ENCODE measurements around the gene PARP11. TPM values are rescaled to one million over a fixed set of nuclear protein-coding genes. Genes with fewer than 3 reads are reported as not detected.

Gene PARP11
- total RNA-seq, 1 donor from 2014 or later = 19.0 TPM

- Mint-ChIP-seq H3K4me1 (ENCODE audit: low read depth, unreplicated experiment) (no peaks in the 10 kb centered on the region), H3K27me3 (ENCODE audit: unreplicated experiment) (no peaks in the 10 kb centered on the region), H3K27ac (ENCODE audit: unreplicated experiment) (no peak overlapping the region), H3K4me3 (ENCODE audit: unreplicated experiment) (no peak overlapping the region), H3K36me3 (ENCODE audit: unreplicated experiment) (no peaks in the 10 kb centered on the region), H3K9me3 (ENCODE audit: unreplicated experiment) (no peaks in the 10 kb centered on the region)
- DNase-seq = no peak
- no peak for TF ChIP-seq CTCF (IDR thresholded peaks at IDR 0.05; ENCODE audit: partially characterized antibody, unreplicated experiment)
Observed at GRCh38 chr12:3820122-3820521, 53.1 kb downstream of the PARP11 start.

GRCh38 chr12:3816266-3816665 is 56.9 kb downstream of the PARP11 start:
- H3K27me3 Mint-ChIP-seq (ENCODE audit: unreplicated experiment) = no peaks in the 10 kb centered on the region
- no peaks in the 10 kb centered on the region for H3K9me3 Mint-ChIP-seq (ENCODE audit: unreplicated experiment)
- no peak overlapping the region for H3K4me3 Mint-ChIP-seq (ENCODE audit: unreplicated experiment)
- no peak overlapping the region for H3K27ac Mint-ChIP-seq (ENCODE audit: unreplicated experiment)
- H3K36me3 Mint-ChIP-seq (ENCODE audit: unreplicated experiment) = no peaks in the 10 kb centered on the region
- peaks cover 4% of the 10 kb centered on the region for H3K4me1 Mint-ChIP-seq (ENCODE audit: low read depth, unreplicated experiment)
- TF ChIP-seq CTCF (IDR thresholded peaks at IDR 0.05; ENCODE audit: partially characterized antibody, unreplicated experiment) = no peak
- DNase-seq = no peak

GRCh38 chr12:3815094-3815766 is 58.0 kb downstream of the PARP11 start:
- H3K36me3 Mint-ChIP-seq (ENCODE audit: unreplicated experiment) = no peaks in the 10 kb centered on the region
- H3K4me1 Mint-ChIP-seq (ENCODE audit: low read depth, unreplicated experiment) = peaks cover 6% of the 10 kb centered on the region
- no peak for DNase-seq
- H3K27me3 Mint-ChIP-seq (ENCODE audit: unreplicated experiment) = no peaks in the 10 kb centered on the region
- no peak for TF ChIP-seq CTCF (IDR thresholded peaks at IDR 0.05; ENCODE audit: partially characterized antibody, unreplicated experiment)
- H3K27ac Mint-ChIP-seq (ENCODE audit: unreplicated experiment) = no peak overlapping the region
- no peak overlapping the region for H3K4me3 Mint-ChIP-seq (ENCODE audit: unreplicated experiment)
- no peaks in the 10 kb centered on the region for H3K9me3 Mint-ChIP-seq (ENCODE audit: unreplicated experiment)

- TF ChIP-seq CTCF (IDR thresholded peaks at IDR 0.05; ENCODE audit: partially characterized antibody, unreplicated experiment) = no peak
- Mint-ChIP-seq H3K4me1 (ENCODE audit: low read depth, unreplicated experiment) (peaks cover 6% of the 10 kb centered on the region), H3K36me3 (ENCODE audit: unreplicated experiment) (peaks cover 7% of the 10 kb centered on the region), H3K9me3 (ENCODE audit: unreplicated experiment) (no peaks in the 10 kb centered on the region), H3K4me3 (ENCODE audit: unreplicated experiment) (no peak overlapping the region), H3K27me3 (ENCODE audit: unreplicated experiment) (no peaks in the 10 kb centered on the region), H3K27ac (ENCODE audit: unreplicated experiment) (no peak overlapping the region)
- DNase-seq = no peak
Observed at GRCh38 chr12:3810540-3810939, 62.7 kb downstream of the PARP11 start.

- H3K9me3 Mint-ChIP-seq (ENCODE audit: unreplicated experiment) = no peaks in the 10 kb centered on the region
- DNase-seq = no peak
- H3K27me3 Mint-ChIP-seq (ENCODE audit: unreplicated experiment) = no peaks in the 10 kb centered on the region
- H3K36me3 Mint-ChIP-seq (ENCODE audit: unreplicated experiment) = peaks cover 7% of the 10 kb centered on the region
- H3K27ac Mint-ChIP-seq (ENCODE audit: unreplicated experiment) = no peak overlapping the region
- peaks cover 6% of the 10 kb centered on the region for H3K4me1 Mint-ChIP-seq (ENCODE audit: low read depth, unreplicated experiment)
- no peak for TF ChIP-seq CTCF (IDR thresholded peaks at IDR 0.05; ENCODE audit: partially characterized antibody, unreplicated experiment)
- H3K4me3 Mint-ChIP-seq (ENCODE audit: unreplicated experiment) = no peak overlapping the region
Observed at GRCh38 chr12:3810016-3810370, 63.2 kb downstream of the PARP11 start.
